Epithelial cell of prostate (primary cell): ENCODE data around the gene GPSM1.
A peak's percentile ranks its signal among the peaks of the same experiment; 100 is the strongest.
"Not testable (repeated sequence)": the region's sequence is repeated elsewhere in the genome, so short reads cannot be mapped to it uniquely, and the experiment has no call there.

Experiments used
- DNase-seq: peaks from one replicate; pipeline ENCODE4 v3.0.0-alpha.2; 2011; ENCODE audit warnings: low read depth, low spot score
- H3K27ac ChIP-seq: fragments of 450-650 bp; 2 replicates; pipeline ENCODE4 v1.5.1; 2017; ENCODE audit warnings: mild to moderate bottlenecking

GPSM1 gene

DNA sequence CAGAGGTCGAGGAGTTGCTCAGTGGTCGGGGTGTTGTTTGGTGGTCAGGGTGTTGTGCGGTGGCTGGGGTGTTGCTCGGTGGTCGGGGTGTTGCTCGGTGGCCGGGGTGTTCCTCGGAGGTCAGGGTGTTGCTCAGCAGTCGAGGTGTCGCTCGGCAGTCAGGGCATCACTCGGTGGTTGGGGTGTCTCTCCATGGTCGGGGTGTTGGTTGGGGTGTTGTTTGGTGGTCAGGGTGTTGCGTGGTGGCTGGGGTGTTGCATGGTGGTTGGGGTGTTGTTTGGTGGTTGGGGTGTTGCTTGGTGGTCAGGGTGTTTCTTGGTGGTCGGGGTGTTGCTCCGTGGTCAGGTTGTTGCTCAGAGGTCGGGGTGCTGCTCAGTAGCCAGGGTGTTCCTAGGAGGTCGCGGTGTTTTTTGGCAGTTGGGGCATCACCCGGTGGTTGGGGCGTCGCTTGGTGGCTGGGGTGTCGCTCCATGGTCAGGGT, 11.0 kb upstream of the GPSM1 start:
- no peak for DNase-seq
- H3K27ac ChIP-seq = no peak overlapping the region

DNA sequence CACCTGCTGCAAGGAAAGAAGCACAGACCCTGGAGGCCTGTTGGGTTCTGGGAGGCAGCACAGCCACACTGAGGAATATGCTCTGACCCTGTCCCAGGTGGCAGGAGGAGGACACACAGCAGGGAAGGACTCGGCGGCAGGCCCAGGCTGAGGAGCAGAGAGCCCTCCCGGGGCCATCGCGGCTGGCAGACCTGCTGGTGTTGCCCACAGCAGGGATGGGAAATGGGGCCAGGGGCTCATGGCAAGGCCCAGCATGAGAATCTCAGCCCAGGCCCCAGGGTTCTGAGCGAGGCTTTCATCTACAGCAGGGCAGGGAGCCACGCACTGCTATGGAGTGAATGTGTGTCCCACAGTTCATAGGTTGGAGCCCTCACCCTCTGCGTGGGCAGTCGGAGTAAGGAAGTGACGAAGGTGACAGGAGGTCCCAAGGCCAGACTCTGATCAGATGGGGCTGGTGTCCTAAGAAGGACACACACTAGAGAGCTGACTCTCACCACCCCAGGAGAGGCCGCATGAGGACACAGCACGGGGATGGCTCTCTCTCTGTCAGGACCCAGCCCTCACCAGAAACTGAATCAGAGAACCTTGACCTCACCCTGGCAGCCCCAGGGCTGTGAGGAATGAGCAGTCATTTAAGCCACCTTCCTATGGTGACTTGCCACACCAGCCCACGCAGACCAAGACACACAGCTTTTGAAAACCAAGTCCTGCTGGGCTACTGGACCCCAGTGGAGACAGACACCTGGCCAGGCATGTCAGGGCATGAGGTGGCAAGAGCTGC, 10.3 kb upstream of the GPSM1 start:
- no peak for DNase-seq

DNA sequence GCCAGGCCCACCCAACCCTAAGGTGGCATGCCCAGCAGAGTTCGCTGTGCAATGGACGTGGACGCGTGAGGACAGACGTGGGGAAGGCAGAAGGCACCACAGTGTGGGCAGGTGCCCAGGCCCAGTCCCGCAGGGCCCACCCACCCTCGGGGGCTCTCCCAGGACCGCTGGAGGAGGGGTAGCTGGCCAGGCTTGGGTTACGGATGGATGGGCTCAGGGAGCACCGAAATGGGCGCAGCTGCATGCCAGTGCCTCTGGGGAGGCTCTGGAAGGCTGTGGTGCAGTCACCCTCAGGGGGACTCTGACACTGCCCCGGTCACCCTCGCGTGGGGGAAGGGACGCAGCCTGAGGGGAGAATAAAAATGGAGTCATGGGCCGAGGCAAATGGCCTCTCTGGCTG, 9.6 kb upstream of the GPSM1 start:
- no peak overlapping the region for H3K27ac ChIP-seq
- DNase-seq = no peak

More for the DNA sequence above, 10.3 kb upstream of the GPSM1 start:
- no peak overlapping the region for H3K27ac ChIP-seq

DNA sequence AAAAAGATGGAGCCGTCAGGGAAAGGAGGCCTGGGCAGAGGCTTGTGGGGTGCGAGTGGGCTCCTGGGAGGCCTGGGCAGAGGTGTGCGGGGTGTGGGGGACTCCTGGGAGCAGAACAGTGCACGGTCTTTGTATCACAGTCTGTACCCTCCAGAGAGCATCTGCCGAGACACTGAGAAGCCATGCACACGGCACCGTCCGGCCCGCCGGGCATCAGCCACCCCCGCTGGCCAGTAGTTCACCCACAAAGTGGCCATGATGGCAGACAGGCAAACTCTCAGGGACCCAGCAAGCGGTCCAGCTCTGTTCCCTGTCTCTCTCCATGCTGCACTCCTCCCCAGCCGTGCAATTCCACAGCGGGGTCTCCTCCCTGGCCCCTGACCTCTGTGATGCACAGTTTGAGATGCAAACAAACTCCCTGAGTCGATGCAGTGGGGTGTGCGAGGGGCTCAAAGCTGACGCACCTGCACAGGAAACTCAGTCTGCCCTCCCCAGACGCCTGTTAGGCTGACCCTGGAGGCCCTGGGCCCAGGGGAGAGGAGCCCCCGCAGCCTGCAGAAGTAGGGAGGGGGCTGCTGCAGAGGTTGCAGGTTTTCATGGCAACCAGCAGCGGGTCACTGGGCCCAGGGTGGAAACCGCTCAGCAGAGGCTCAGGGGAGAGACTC, 9.1 kb upstream of the GPSM1 start:
- no peak overlapping the region for H3K27ac ChIP-seq
- DNase-seq = no peak

- no peak for DNase-seq
Observed at GRCh38 chr9:136318776-136319241, 8.5 kb upstream of the GPSM1 start.

DNA sequence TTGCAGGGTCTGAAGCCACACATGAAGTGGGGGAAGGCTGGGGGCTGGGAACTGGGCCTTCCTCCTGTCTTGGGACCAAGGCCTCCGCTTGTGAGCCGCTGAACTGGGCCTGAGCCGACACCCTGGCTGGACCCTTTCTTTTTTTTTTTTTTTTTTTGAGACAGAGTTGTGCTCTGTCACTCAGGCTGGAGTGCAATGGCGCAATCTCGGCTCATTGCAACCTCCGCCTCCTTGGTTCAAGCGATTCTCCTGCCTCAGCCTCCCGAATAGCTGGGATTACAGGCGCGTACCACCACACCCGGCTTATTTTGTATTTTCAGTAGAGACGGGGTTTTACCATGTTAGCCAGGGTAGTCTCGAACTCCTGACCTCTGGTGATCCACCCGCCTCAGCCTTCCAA, 8.1 kb upstream of the GPSM1 start:
- not testable (repeated sequence) for DNase-seq, H3K27ac ChIP-seq

More at GRCh38 chr9:136318776-136319241, 8.5 kb upstream of the GPSM1 start:
- no peak overlapping the region for H3K27ac ChIP-seq

DNA sequence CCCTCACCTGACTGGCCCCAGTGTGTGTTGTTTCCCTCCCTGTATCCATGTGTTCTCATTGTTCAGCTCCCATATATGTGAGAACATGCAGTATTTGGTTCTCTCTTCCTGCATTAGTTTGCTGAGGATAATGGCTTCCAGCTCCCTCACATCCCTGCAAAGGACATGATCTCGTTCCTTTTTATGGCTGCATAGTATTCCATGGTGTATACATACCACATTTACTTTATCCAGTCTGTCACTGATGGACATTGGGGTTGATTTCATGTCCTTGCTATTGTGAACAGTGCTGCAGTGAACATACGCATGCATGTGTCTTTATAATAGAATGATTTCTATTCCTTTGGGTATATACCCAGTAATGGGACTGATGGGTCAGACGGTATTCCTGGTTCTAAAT, 7.4 kb upstream of the GPSM1 start:
- not testable (repeated sequence) for DNase-seq, H3K27ac ChIP-seq

- DNase-seq = not testable (repeated sequence)
Observed at GRCh38 chr9:136320972-136321371, 6.4 kb upstream of the GPSM1 start.

DNA sequence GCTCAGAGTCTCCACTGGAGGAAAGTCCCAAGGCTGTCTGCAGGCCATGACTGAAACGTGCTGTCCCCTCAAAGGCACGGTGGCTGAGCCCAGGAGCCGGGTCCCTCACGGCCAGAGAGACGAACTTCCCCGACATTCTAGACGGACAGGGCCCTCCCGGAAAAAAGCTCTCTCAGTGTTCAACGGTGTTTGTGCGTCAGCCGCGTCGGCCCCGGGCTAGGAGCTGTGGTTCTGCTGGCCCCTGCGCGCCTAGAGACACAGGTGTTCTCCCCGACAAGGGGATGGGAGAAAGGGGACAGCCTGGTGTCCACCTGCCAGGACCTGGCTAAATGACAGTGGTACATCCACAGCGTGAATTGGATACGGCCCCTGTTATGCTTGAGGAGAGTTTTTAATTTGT, 5.8 kb upstream of the GPSM1 start:
- DNase-seq = no peak
- no peak overlapping the region for H3K27ac ChIP-seq

More at GRCh38 chr9:136320972-136321371, 6.4 kb upstream of the GPSM1 start:
- H3K27ac ChIP-seq = not testable (repeated sequence)

DNA sequence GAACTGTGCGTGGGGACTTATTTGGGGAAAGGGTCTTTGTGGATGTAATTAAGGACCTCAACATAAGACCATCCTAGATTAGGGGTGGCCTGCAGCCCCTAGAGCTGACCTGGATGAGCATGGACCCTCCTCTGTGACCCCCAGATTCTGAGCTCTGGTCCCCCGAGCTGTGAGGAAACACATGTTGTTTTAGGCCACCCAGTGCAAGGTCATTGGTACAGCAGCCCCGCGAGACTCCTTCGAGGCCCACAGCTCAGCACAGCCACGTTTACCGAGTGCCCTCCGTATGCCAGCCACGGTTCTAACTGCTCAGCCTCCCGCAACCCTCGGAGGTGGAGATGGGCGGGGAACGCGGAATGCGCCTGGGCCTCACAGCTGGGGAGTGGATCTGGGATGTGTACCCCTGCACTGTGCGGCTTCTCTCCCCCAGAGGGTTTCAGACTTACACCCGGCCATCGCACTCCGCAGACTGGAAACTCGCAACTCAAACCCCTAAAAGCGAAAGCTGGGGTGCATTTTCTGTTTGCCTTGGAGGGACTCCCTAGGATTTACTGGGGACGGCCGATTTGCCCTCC, 4.5 kb upstream of the GPSM1 start:
- H3K27ac ChIP-seq = peak overlapping the region; percentile 69
- DNase-seq = no peak

DNA sequence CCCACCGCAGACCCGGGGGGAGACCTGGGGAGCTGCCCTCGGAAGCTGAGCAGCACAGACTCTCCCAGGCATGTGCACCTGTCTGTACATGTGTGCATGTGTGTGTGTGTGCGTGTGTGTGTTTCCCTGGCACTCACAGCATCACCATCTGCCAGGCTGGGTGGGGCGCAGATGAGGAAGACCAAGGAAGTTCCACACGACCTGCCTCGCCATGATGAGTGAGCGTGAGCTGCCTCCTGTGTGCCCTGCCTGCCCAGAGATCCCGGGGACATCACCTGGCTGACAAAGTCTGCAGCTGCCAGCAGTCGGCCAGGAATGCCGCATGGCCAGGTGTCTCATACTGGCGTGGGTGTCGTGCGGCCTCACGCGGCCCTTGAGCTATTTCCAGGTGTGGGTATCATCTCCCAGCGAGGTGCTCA, 4.0 kb upstream of the GPSM1 start:
- peak; percentile 70 for DNase-seq
- peak overlapping the region; percentile 69 for H3K27ac ChIP-seq

- no peak for DNase-seq
- peak overlapping the region; percentile 69 for H3K27ac ChIP-seq
Observed at GRCh38 chr9:136324501-136325300, 2.6 kb upstream of the GPSM1 start.

DNA sequence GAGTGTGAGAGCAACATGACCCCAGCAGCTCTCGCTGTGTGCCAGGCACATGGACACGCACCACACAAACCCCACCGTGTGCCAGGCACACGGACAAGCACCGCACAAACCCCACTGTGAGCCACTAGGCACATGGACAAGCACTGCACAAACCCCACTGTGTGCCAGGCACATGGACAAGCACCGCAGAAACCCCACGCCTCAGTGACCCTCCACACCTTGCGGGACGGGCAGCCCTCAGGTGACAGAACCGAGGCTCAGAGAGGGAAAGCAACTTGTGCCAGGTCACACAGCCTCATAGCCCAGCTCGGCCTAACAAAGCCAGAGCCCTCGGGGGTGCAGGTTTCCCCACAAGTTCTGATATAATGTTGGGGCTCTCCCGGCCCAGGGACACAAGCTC, 2.0 kb upstream of the GPSM1 start:
- DNase-seq = no peak
- no peak overlapping the region for H3K27ac ChIP-seq

- no peak for DNase-seq
- H3K27ac ChIP-seq = no peak overlapping the region
Observed at GRCh38 chr9:136326061-136326760, 1.1 kb upstream of the GPSM1 start.

- no peak overlapping the region for H3K27ac ChIP-seq
Observed at GRCh38 chr9:136326761-136327303, 507 bp upstream of the GPSM1 start.

GRCh38 chr9:136328011-136328621, 777 bp downstream of the GPSM1 start:
- peak overlapping the region; percentile 56 for H3K27ac ChIP-seq
- no peak for DNase-seq

More at GRCh38 chr9:136326761-136327303, 507 bp upstream of the GPSM1 start:
- DNase-seq = no peak

GRCh38 chr9:136328622-136329041, 1.3 kb downstream of the GPSM1 start:
- DNase-seq = no peak
- H3K27ac ChIP-seq = peak overlapping the region; percentile 56

GRCh38 chr9:136329211-136329627, 1.9 kb downstream of the GPSM1 start:
- no peak for DNase-seq
- H3K27ac ChIP-seq = no peak overlapping the region
